ENCODE results near the gene ZBTB44.
"Not testable (repeated sequence)": the region's sequence is repeated elsewhere in the genome, so short reads cannot be mapped to it uniquely, and the experiment has no call there.

Gene ZBTB44

GRCh38 chr11:130313383-130314183 is 1.1 kb downstream of the ZBTB44 start:
- DNase-seq (ENCODE audit: low read depth) = no peak

GRCh38 chr11:130312046-130312445 is 2.7 kb downstream of the ZBTB44 start:
- DNase-seq (ENCODE audit: low read depth) = no peak

DNA sequence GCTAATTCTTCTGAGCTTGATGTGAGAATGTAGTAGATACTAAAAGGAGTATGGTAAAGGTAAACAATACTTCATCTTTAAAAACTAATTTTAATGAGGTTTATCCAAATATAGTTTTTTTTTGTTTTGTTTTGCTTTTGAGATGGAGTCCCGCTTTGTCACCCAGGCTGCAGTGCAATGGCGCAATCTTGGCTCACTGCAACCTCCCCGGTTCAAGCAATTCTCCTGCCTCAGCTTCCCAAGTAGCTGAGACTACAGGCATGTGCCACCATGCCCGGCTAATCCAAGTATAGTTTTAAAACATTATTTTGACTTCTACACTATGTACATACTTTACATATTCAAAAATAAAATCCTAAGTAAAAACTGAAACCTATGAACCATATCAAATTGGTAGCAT is 4.1 kb downstream of the ZBTB44 start:
- no peak for DNase-seq (ENCODE audit: low read depth)

- DNase-seq (ENCODE audit: low read depth) = no peak
Observed at GRCh38 chr11:130308886-130309285, 5.8 kb downstream of the ZBTB44 start.

DNA sequence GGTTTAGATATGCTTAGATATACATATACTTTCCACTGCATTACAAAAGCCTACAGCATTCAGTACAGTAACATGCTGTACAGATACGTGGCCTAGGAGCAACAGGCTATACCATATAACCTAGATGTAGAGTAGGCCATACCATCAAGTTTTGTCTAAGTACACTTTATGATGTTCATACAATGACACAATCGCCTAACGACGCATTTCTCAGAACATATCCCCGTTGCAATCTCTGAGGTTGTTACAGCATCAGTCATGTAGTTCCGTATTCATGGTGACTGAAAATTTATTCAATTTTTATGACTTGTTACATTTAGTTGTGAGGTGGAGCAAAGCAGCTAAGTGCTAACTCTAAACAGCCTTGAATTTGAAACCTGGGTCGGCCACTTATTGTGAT is 6.7 kb downstream of the ZBTB44 start:
- no peak for DNase-seq (ENCODE audit: low read depth)

- DNase-seq (ENCODE audit: low read depth) = no peak
Observed at GRCh38 chr11:130304651-130305050, 10.1 kb downstream of the ZBTB44 start.

- DNase-seq (ENCODE audit: low read depth) = no peak
Observed at GRCh38 chr11:130301002-130301401, 13.7 kb downstream of the ZBTB44 start.

- no peak for DNase-seq (ENCODE audit: low read depth)
Observed at GRCh38 chr11:130300567-130300966, 14.2 kb downstream of the ZBTB44 start.

DNA sequence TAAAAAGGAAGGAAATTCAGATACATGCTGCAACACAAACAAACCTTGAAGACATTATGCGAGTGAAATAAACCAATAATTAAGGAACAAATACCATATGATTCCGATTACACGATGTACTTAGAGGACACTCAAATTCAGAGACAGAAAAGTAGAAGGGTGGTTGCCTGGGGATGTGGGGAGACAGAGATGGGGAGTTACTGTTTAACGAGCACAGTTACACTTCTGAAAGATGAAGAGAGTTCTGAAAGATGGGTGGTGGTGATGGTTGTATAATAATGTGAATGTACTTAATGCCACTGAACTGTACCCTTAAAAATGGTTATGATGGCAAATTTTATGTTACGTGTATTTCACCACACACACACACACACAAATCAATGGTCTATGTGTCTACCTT is 14.7 kb downstream of the ZBTB44 start:
- DNase-seq (ENCODE audit: low read depth) = no peak

DNA sequence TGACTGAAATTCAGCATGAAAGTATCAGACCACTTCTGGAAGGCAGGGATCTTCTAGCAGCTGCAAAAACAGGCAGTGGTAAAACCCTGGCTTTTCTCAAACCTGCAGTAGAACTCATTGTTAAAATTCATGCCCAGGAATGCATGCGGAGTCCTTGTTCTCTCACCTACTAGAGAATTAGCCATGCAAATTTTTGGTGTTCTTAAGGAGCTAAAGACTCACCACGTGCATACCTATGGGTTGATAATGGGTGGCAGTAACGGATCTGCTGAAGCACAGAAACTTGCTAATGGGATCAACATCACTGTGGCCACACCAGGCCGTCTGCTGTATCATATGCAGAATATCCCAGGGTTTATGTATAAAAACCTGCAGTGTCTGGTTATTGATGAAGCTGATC is 19.1 kb downstream of the ZBTB44 start:
- DNase-seq (ENCODE audit: low read depth) = no peak

DNA sequence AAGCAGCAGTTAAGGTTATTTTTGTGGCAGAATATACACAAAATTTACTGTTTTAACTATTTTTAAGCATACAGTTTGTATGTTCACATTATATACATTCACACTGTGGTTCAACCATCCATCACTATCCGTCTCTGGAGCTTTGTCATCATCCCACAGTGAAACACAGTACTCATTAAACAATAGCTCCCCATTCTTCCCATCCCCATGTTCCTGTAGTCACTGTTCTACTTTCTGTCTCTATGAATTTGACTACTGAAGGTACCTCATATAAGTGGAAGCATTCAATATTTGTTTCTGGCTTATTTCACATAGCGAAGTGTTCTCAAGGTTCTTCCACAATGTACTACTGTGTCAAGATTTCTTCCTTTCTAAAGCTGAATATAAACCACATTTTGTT is 32.6 kb downstream of the ZBTB44 start:
- DNase-seq (ENCODE audit: low read depth) = no peak

- DNase-seq (ENCODE audit: low read depth) = not testable (repeated sequence)
Observed at GRCh38 chr11:130281341-130281740, 33.4 kb downstream of the ZBTB44 start.

- no peak for DNase-seq (ENCODE audit: low read depth)
Observed at GRCh38 chr11:130279989-130280388, 34.7 kb downstream of the ZBTB44 start.

DNA sequence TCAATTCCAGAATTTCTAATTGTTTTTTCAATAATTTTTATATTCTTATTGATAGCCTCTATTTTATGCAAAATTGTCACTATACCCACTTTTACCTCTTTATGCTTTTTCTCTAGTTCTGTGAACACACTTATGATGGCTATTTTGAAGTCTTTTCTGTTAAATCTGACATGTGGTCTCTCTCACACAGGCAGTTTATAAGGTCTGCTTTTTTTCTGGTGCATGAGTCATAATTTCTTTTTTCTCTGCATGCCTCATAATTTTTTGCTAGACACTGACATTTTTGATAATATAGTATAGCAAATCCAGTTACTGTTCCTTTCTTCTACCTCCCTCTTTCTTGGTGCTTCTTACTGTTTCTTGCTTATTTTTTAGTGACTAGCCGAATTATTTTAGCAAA is 36.0 kb downstream of the ZBTB44 start:
- no peak for DNase-seq (ENCODE audit: low read depth)

- no peak for DNase-seq (ENCODE audit: low read depth)
Observed at GRCh38 chr11:130278151-130278550, 36.6 kb downstream of the ZBTB44 start.

DNA sequence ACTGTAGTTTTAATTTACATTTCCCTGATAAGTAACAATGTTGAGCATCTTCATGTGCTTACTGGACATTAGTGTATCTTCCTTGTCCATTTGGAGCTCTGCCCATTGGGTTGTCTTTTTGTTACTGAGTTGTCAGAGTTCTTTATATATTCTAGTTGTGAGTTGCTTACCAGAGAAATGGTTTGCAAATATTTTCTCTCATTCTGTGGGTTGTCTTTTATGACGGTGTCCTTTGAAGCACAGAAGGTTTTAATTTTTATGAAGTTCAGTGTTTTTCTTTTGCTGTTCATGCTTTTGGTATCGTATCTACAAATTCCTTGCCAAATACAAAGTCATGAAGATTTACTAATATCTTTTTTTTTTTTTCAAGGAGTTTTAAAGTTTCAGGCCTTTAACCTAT is 42.4 kb downstream of the ZBTB44 start:
- DNase-seq (ENCODE audit: low read depth) = no peak

GRCh38 chr11:130269326-130269943 is 45.3 kb downstream of the ZBTB44 start:
- DNase-seq (ENCODE audit: low read depth) = no peak

GRCh38 chr11:130263351-130263750 is 51.4 kb downstream of the ZBTB44 start:
- DNase-seq (ENCODE audit: low read depth) = no peak

DNA sequence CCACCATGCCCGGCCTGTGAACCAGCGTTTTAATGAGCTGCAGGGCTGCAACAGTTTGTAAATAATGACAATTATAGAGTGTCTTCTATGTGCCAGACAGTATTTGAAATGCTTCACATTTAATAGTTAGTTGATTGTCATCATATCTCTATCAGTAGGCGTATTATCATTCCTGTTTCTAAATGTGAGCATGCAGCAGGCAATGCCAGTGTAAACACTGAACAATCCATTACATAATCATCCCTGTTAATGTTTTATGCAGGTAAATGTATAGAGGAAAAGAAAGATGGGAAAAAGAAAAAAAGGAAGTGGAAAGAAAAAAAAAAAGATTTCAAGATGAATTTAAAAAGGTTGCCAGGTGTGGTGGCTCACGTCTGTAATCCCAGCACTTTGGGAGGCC is 52.3 kb downstream of the ZBTB44 start:
- no peak for DNase-seq (ENCODE audit: low read depth)

DNA sequence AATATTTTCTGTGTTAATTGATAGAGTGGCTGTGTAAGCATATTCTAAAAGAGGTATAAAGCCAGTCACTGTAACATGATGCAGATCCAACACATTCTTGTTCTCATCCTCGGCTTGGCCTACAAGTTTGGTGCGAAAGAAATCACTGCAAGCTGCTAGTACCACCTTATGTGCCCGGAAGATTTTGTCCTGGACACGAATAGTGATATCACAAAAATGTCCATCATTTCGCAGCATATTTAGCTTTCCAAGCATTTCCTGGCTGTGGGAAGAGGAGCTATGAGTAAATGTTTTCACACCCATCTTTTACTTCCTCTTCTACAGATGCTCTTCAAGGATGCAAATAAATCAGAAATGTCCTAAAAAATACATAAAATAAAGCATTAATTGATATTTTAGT is 53.1 kb downstream of the ZBTB44 start:
- no peak for DNase-seq (ENCODE audit: low read depth)

- DNase-seq (ENCODE audit: low read depth) = no peak
Observed at GRCh38 chr11:130260742-130261141, 54.0 kb downstream of the ZBTB44 start.

DNA sequence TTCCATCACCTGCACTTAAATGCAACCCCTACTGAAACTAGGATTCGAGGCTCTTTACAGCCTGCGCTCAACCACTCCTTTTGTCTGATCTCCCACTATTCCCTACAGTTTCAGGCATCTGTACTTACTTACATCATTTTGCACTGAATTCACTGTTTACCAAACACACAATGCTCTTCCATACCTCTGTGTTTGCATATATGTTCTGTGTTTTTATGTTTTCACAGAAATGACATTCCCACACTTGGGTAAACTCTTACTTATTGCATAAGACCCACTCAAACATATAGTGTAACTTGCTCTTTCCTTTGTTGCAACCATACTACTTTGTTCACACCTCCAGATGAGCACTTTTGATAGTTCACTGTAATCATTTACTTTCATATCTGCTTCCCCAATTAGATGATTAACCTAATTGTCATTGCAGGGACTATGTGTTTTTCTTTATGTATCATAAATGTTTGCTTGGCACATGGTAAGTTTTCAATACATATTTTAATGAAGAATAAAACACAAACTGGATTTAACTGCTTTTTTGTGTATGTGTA is 54.6 kb downstream of the ZBTB44 start:
- DNase-seq (ENCODE audit: low read depth) = no peak

GRCh38 chr11:130251763-130252162 is 63.0 kb downstream of the ZBTB44 start:
- DNase-seq (ENCODE audit: low read depth) = not testable (repeated sequence)

GRCh38 chr11:130249929-130250328 is 64.8 kb downstream of the ZBTB44 start:
- DNase-seq (ENCODE audit: low read depth) = not testable (repeated sequence)

Measured in GM04504 (cell line).